ENCODE results near the gene ALDH7A1.

GRCh38 chr5:126499278-126499677 is 95.7 kb downstream of the ALDH7A1 start:
- TF ChIP-seq MXD4 (CRISPR knock-in tag; IDR thresholded peaks at IDR 0.05; ENCODE audit: borderline replicate concordance) (no peak), CTCF (IDR thresholded peaks at IDR 0.05) (no peak), SP1 (CRISPR knock-in tag; conservative IDR thresholded peaks at IDR 0.05) (no peak), NFE2L1 (CRISPR knock-in tag; IDR thresholded peaks at IDR 0.05) (no peak), ATF2 (CRISPR knock-in tag; IDR thresholded peaks at IDR 0.05; ENCODE audit: borderline replicate concordance, low read depth) (no peak), ATF3 (CRISPR knock-in tag; conservative IDR thresholded peaks at IDR 0.05) (no peak), GABPB1 (CRISPR knock-in tag; IDR thresholded peaks at IDR 0.05) (no peak), ZNF232 (CRISPR knock-in tag; IDR thresholded peaks at IDR 0.05) (no peak)

Measured in WTC11 (cell line).